ENCODE results near the gene LMX1A.

LMX1A gene

GRCh38 chr1:165352442-165353293 lies 3.8 kb downstream of the LMX1A start:
- H3K4me3 Mint-ChIP-seq = no peak overlapping the region
- H3K27ac Mint-ChIP-seq = no peak overlapping the region
- no peaks in the 10 kb centered on the region for H3K36me3 Mint-ChIP-seq (ENCODE audit: low read depth)
- H3K9me3 Mint-ChIP-seq = no peaks in the 10 kb centered on the region
- no peaks in the 10 kb centered on the region for H3K4me1 Mint-ChIP-seq (ENCODE audit: low read depth)
- peaks cover 88% of the 10 kb centered on the region for H3K27me3 Mint-ChIP-seq (ENCODE audit: low read depth)

GRCh38 chr1:165351863-165352441 lies 4.6 kb downstream of the LMX1A start:
- H3K4me3 Mint-ChIP-seq = no peak overlapping the region

GRCh38 chr1:165350840-165351239 lies 5.7 kb downstream of the LMX1A start:
- Mint-ChIP-seq H3K36me3 (ENCODE audit: low read depth) (no peaks in the 10 kb centered on the region), H3K27ac (no peak overlapping the region), H3K4me1 (ENCODE audit: low read depth) (no peaks in the 10 kb centered on the region), H3K9me3 (no peaks in the 10 kb centered on the region), H3K4me3 (no peak overlapping the region), H3K27me3 (ENCODE audit: low read depth) (peaks cover 95% of the 10 kb centered on the region)

More at GRCh38 chr1:165351863-165352441, 4.6 kb downstream of the LMX1A start:
- H3K27me3 Mint-ChIP-seq (ENCODE audit: low read depth) = peaks cover 87% of the 10 kb centered on the region
- no peaks in the 10 kb centered on the region for H3K36me3 Mint-ChIP-seq (ENCODE audit: low read depth)
- H3K9me3 Mint-ChIP-seq = no peaks in the 10 kb centered on the region
- H3K4me1 Mint-ChIP-seq (ENCODE audit: low read depth) = no peaks in the 10 kb centered on the region
- H3K27ac Mint-ChIP-seq = no peak overlapping the region

GRCh38 chr1:165345502-165345901 lies 11.0 kb downstream of the LMX1A start:
- Mint-ChIP-seq H3K9me3 (no peaks in the 10 kb centered on the region), H3K36me3 (ENCODE audit: low read depth) (no peaks in the 10 kb centered on the region), H3K4me1 (ENCODE audit: low read depth) (no peaks in the 10 kb centered on the region), H3K27ac (no peak overlapping the region), H3K4me3 (no peak overlapping the region), H3K27me3 (ENCODE audit: low read depth) (peaks cover 74% of the 10 kb centered on the region)

- H3K36me3 Mint-ChIP-seq (ENCODE audit: low read depth) = no peaks in the 10 kb centered on the region
- no peaks in the 10 kb centered on the region for H3K4me1 Mint-ChIP-seq (ENCODE audit: low read depth)
- H3K4me3 Mint-ChIP-seq = no peak overlapping the region
- no peaks in the 10 kb centered on the region for H3K9me3 Mint-ChIP-seq
- peaks cover 66% of the 10 kb centered on the region for H3K27me3 Mint-ChIP-seq (ENCODE audit: low read depth)
- H3K27ac Mint-ChIP-seq = no peak overlapping the region
Measured at GRCh38 chr1:165344736-165345135, 11.8 kb downstream of the LMX1A start.

GRCh38 chr1:165344198-165344597 lies 12.3 kb downstream of the LMX1A start:
- Mint-ChIP-seq H3K4me3 (no peak overlapping the region), H3K9me3 (no peaks in the 10 kb centered on the region), H3K27me3 (ENCODE audit: low read depth) (peaks cover 61% of the 10 kb centered on the region), H3K4me1 (ENCODE audit: low read depth) (no peaks in the 10 kb centered on the region), H3K36me3 (ENCODE audit: low read depth) (no peaks in the 10 kb centered on the region), H3K27ac (no peak overlapping the region)

GRCh38 chr1:165342587-165342986 lies 13.9 kb downstream of the LMX1A start:
- Mint-ChIP-seq H3K9me3 (no peaks in the 10 kb centered on the region), H3K36me3 (ENCODE audit: low read depth) (no peaks in the 10 kb centered on the region), H3K27me3 (ENCODE audit: low read depth) (peaks cover 45% of the 10 kb centered on the region), H3K4me1 (ENCODE audit: low read depth) (no peaks in the 10 kb centered on the region), H3K27ac (no peak overlapping the region), H3K4me3 (no peak overlapping the region)

GRCh38 chr1:165342168-165342567 lies 14.3 kb downstream of the LMX1A start:
- Mint-ChIP-seq H3K36me3 (ENCODE audit: low read depth) (no peaks in the 10 kb centered on the region), H3K9me3 (no peaks in the 10 kb centered on the region), H3K27me3 (ENCODE audit: low read depth) (peaks cover 40% of the 10 kb centered on the region)

GRCh38 chr1:165339164-165339563 lies 17.4 kb downstream of the LMX1A start:
- Mint-ChIP-seq H3K27ac (no peak overlapping the region), H3K4me1 (ENCODE audit: low read depth) (no peaks in the 10 kb centered on the region), H3K27me3 (ENCODE audit: low read depth) (peaks cover 14% of the 10 kb centered on the region), H3K9me3 (no peaks in the 10 kb centered on the region), H3K4me3 (no peak overlapping the region), H3K36me3 (ENCODE audit: low read depth) (no peaks in the 10 kb centered on the region)

More at GRCh38 chr1:165342168-165342567, 14.3 kb downstream of the LMX1A start:
- no peak overlapping the region for H3K27ac Mint-ChIP-seq
- no peaks in the 10 kb centered on the region for H3K4me1 Mint-ChIP-seq (ENCODE audit: low read depth)
- no peak overlapping the region for H3K4me3 Mint-ChIP-seq

- Mint-ChIP-seq H3K4me1 (ENCODE audit: low read depth) (no peaks in the 10 kb centered on the region), H3K27ac (no peak overlapping the region), H3K4me3 (no peak overlapping the region), H3K9me3 (no peaks in the 10 kb centered on the region), H3K36me3 (ENCODE audit: low read depth) (no peaks in the 10 kb centered on the region), H3K27me3 (ENCODE audit: low read depth) (peaks cover 14% of the 10 kb centered on the region)
Measured at GRCh38 chr1:165330483-165330882, 26.0 kb downstream of the LMX1A start.

- no peak overlapping the region for H3K27ac Mint-ChIP-seq
- no peaks in the 10 kb centered on the region for H3K4me1 Mint-ChIP-seq (ENCODE audit: low read depth)
- H3K27me3 Mint-ChIP-seq (ENCODE audit: low read depth) = peaks cover 14% of the 10 kb centered on the region
- no peak overlapping the region for H3K4me3 Mint-ChIP-seq
- no peaks in the 10 kb centered on the region for H3K9me3 Mint-ChIP-seq
- no peaks in the 10 kb centered on the region for H3K36me3 Mint-ChIP-seq (ENCODE audit: low read depth)
Measured at GRCh38 chr1:165329104-165329503, 27.4 kb downstream of the LMX1A start.

- Mint-ChIP-seq H3K4me1 (ENCODE audit: low read depth) (no peaks in the 10 kb centered on the region), H3K4me3 (no peak overlapping the region), H3K27me3 (ENCODE audit: low read depth) (peaks cover 8% of the 10 kb centered on the region), H3K36me3 (ENCODE audit: low read depth) (no peaks in the 10 kb centered on the region), H3K9me3 (no peaks in the 10 kb centered on the region), H3K27ac (no peak overlapping the region)
Measured at GRCh38 chr1:165328136-165328535, 28.4 kb downstream of the LMX1A start.

GRCh38 chr1:165327538-165327937 lies 29.0 kb downstream of the LMX1A start:
- H3K36me3 Mint-ChIP-seq (ENCODE audit: low read depth) = no peaks in the 10 kb centered on the region
- H3K27ac Mint-ChIP-seq = no peak overlapping the region
- no peaks in the 10 kb centered on the region for H3K4me1 Mint-ChIP-seq (ENCODE audit: low read depth)
- H3K27me3 Mint-ChIP-seq (ENCODE audit: low read depth) = peaks cover 8% of the 10 kb centered on the region
- H3K9me3 Mint-ChIP-seq = no peaks in the 10 kb centered on the region
- no peak overlapping the region for H3K4me3 Mint-ChIP-seq

GRCh38 chr1:165325460-165326203 lies 30.9 kb downstream of the LMX1A start:
- H3K4me3 Mint-ChIP-seq = no peak overlapping the region
- H3K27ac Mint-ChIP-seq = no peak overlapping the region
- no peaks in the 10 kb centered on the region for H3K9me3 Mint-ChIP-seq
- H3K36me3 Mint-ChIP-seq (ENCODE audit: low read depth) = no peaks in the 10 kb centered on the region
- H3K4me1 Mint-ChIP-seq (ENCODE audit: low read depth) = no peaks in the 10 kb centered on the region
- peaks cover 8% of the 10 kb centered on the region for H3K27me3 Mint-ChIP-seq (ENCODE audit: low read depth)

- no peak overlapping the region for H3K4me3 Mint-ChIP-seq
- no peaks in the 10 kb centered on the region for H3K9me3 Mint-ChIP-seq
- H3K36me3 Mint-ChIP-seq (ENCODE audit: low read depth) = no peaks in the 10 kb centered on the region
- no peaks in the 10 kb centered on the region for H3K4me1 Mint-ChIP-seq (ENCODE audit: low read depth)
- peaks cover 8% of the 10 kb centered on the region for H3K27me3 Mint-ChIP-seq (ENCODE audit: low read depth)
- H3K27ac Mint-ChIP-seq = no peak overlapping the region
Measured at GRCh38 chr1:165324050-165324449, 32.5 kb downstream of the LMX1A start.
